IMR-90 (cell line): ENCODE data around the gene PLCH2. TPM values are rescaled to one million over a fixed set of nuclear protein-coding genes. Genes with fewer than 3 reads are reported as not detected.

Source experiments
- ATAC-seq: fragments of 200-7000 bp; cut with Tn5 transposase; 2 replicates; pipeline ENCODE4 v1.9.1; 2020; ENCODE audit warnings: low read depth, mild to moderate bottlenecking, moderate library complexity
- BruUV-seq: library from RNA; stranded (reverse); fragments of 400-500 nt; replicated peaks from 2 replicates; lab custom pipeline; 2021; lab: Mats Ljungman, UMichigan
- CTCF ChIA-PET: fragments of 300-600 bp; formaldehyde crosslinking; extraction: SDS; loops from one replicate; lab custom pipeline; 2021; ENCODE audit warnings: antibody characterized with exemption; lab: Yijun Ruan, JAX
- POLR2A ChIA-PET: fragments of 300-600 bp; sonication (Branson Sonifier 250); formaldehyde crosslinking; loops from one replicate; lab custom pipeline; 2022; ENCODE audit warnings: antibody characterized with exemption; ENCODE audit not compliant: unreplicated experiment; lab: Charles Lee
- DNase-seq: peaks from one replicate; pipeline ENCODE4 v3.0.0; 2013
- H2AFZ ChIP-seq: replicated peaks from 2 replicates; pipeline ENCODE3; 2013; ENCODE audit warnings: low read length, mild to moderate bottlenecking; ENCODE audit not compliant: poor library complexity
- H2AK5ac ChIP-seq: 2 replicates; pipeline ENCODE4 v1.6.1; 2013; ENCODE audit warnings: low read depth, low read length, inconsistent platforms
- H2AK9ac ChIP-seq: replicated peaks from 2 replicates; pipeline ENCODE3; 2013; ENCODE audit warnings: mild to moderate bottlenecking, low read depth, low read length, moderate library complexity; ENCODE audit not compliant: poor library complexity
- H2BK120ac ChIP-seq: 2 replicates; pipeline ENCODE4 v1.6.1; 2013; ENCODE audit warnings: low read depth, low read length, inconsistent platforms
- H2BK15ac ChIP-seq: 3 replicates; pipeline ENCODE4 v1.6.1; 2013; ENCODE audit warnings: low read depth, low read length, inconsistent platforms
- H2BK20ac ChIP-seq: 2 replicates; pipeline ENCODE4 v1.6.1; 2013; ENCODE audit warnings: low read depth, mild to moderate bottlenecking, inconsistent platforms, low read length, moderate library complexity
- H2BK5ac ChIP-seq: 2 replicates; pipeline ENCODE4 v1.6.1; 2013; ENCODE audit warnings: mild to moderate bottlenecking, low read depth, low read length, inconsistent platforms; ENCODE audit not compliant: poor library complexity, severe bottlenecking
- H3K14ac ChIP-seq: replicated peaks from 2 replicates; pipeline ENCODE4 v1.6.1; 2013; ENCODE audit warnings: low read depth, low read length, inconsistent platforms
- H3K18ac ChIP-seq: 2 replicates; pipeline ENCODE4 v1.6.1; 2013; ENCODE audit warnings: low read depth, low read length, control low read depth
- H3K23ac ChIP-seq: 2 replicates; pipeline ENCODE4 v1.6.1; 2013; ENCODE audit warnings: low read depth, low read length, inconsistent platforms
- H3K27ac ChIP-seq: 2 replicates; pipeline ENCODE4 v1.5.1; 2013; ENCODE audit warnings: mild to moderate bottlenecking, control low read depth, low read length; ENCODE audit not compliant: insufficient read depth
- H3K27me3 ChIP-seq: 2 replicates; pipeline ENCODE4 v1.6.1; 2013; ENCODE audit warnings: low read length; ENCODE audit not compliant: control insufficient read depth, insufficient read depth
- H3K36me3 ChIP-seq: 2 replicates; pipeline ENCODE4 v1.6.1; 2013; ENCODE audit warnings: low read length, mixed read lengths; ENCODE audit not compliant: control insufficient read depth, insufficient read depth
- H3K4ac ChIP-seq: 2 replicates; pipeline ENCODE4 v1.6.1; 2013; ENCODE audit warnings: low read depth, low read length, inconsistent platforms
- H3K4me1 ChIP-seq: 2 replicates; pipeline ENCODE4 v1.6.1; 2013; ENCODE audit warnings: low read length, mixed read lengths; ENCODE audit not compliant: control insufficient read depth, insufficient read depth
- H3K4me2 ChIP-seq: 2 replicates; pipeline ENCODE4 v1.6.1; 2013; ENCODE audit warnings: low read depth, mild to moderate bottlenecking, control low read depth, low read length, moderate library complexity
- H3K4me3 ChIP-seq: 2 replicates; pipeline ENCODE4 v1.5.1; 2013; ENCODE audit warnings: low read depth, mild to moderate bottlenecking, control low read depth, low read length, moderate library complexity; ENCODE audit not compliant: insufficient read depth
- H3K56ac ChIP-seq: 2 replicates; pipeline ENCODE4 v1.6.1; 2013; ENCODE audit warnings: low read length, inconsistent platforms; ENCODE audit not compliant: insufficient read depth; ENCODE audit errors: extremely low read depth
- H3K79me1 ChIP-seq, 2 experiments: 2 replicates each; pipeline ENCODE4 v1.6.1; 2013; ENCODE audit warnings: low read length in 2 of 2, inconsistent platforms in 1 of 2, low read depth in 1 of 2
- H3K9ac ChIP-seq: 2 replicates; pipeline ENCODE4 v1.6.1; 2013; ENCODE audit warnings: low read depth, low read length, control low read depth
- H3K9me1 ChIP-seq: 2 replicates; pipeline ENCODE4 v1.6.1; 2013; ENCODE audit warnings: low read length, inconsistent platforms; ENCODE audit not compliant: insufficient read depth
- H3K9me3 ChIP-seq: 2 replicates; pipeline ENCODE4 v1.6.1; 2013; ENCODE audit warnings: low read length; ENCODE audit not compliant: control insufficient read depth, insufficient read depth
- H4K20me1 ChIP-seq: 2 replicates; pipeline ENCODE4 v1.6.1; 2013; ENCODE audit warnings: low read length, inconsistent platforms; ENCODE audit not compliant: insufficient read depth
- H4K5ac ChIP-seq: 2 replicates; pipeline ENCODE4 v1.6.1; 2013; ENCODE audit warnings: mild to moderate bottlenecking, low read depth, low read length, control low read depth
- H4K8ac ChIP-seq, 2 experiments: 2 replicates each; pipeline ENCODE4 v1.6.1; 2013; ENCODE audit warnings: low read depth in 2 of 2, low read length in 2 of 2, control low read depth in 1 of 2, inconsistent platforms in 1 of 2
- H4K91ac ChIP-seq: 2 replicates; pipeline ENCODE4 v1.6.1; 2013; ENCODE audit warnings: low read depth, low read length, inconsistent platforms; ENCODE audit not compliant: insufficient read depth
- NFE2L2 ChIP-seq: fragments of 150-350 bp; IDR thresholded peaks from 2 replicates; pipeline ENCODE4 v1.6.1; 2016; ENCODE audit warnings: low read depth, mild to moderate bottlenecking, low read length
- WGBS, 2 experiments: methylation state at CpG; one replicate each; pipeline versions ENCODE4 v1.1.5 to v1.1.7; 2013; ENCODE audit warnings: missing lambda C conversion rate in 2 of 2; ENCODE audit not compliant: insufficient read length in 1 of 2; ENCODE audit errors: extremely low coverage in 2 of 2; 5-methylcytosine and 5-hydroxymethylcytosine counted together
- dilution Hi-C: fragments of 300-500 bp; cut with HindIII; formaldehyde crosslinking; loops from one replicate; pipeline ENCODE4 v1.14.3; 2018; ENCODE audit warnings: low sequenced_read_pairs; ENCODE audit not compliant: unreplicated experiment
- in situ Hi-C: fragments of 300-500 bp; cut with MboI; formaldehyde crosslinking; loops from 3 replicates; pipeline ENCODE4 v1.14.3; 2019; ENCODE audit warnings: low sequenced_read_pairs, inconsistent platforms, mixed read lengths
- intact Hi-C: fragments of 100-400 bp; cut with micrococcal nuclease; formaldehyde crosslinking; loops from 2 replicates; pipeline ENCODE4 v1.10.0; 2022
- polyA plus RNA-seq, 3 experiments: library from polyadenylated mRNA; depleted of rRNA; stranded (reverse); fragments of >200 nt; gene quantifications; 2 replicates each; pipeline ENCODE4 v1.2.3, GENCODE V29; 2012; ENCODE audit warnings: low replicate concordance in 1 of 3
- total RNA-seq: library from RNA; depleted of rRNA; stranded (reverse); fragments of >200 nt; gene quantifications from 2 replicates; pipeline ENCODE4 v1.2.3, GENCODE V29; 2012
- TF ChIP-seq, protein P1 (sequence below): fragments of 150-350 bp; IDR thresholded peaks from 2 replicates; pipeline ENCODE4 v1.6.1; 2016; ENCODE audit warnings: low read depth, mild to moderate bottlenecking, low read length, moderate library complexity, borderline replicate concordance

PLCH2 gene
- total and polyA plus RNA-seq, 2 of the 4 experiments (the other 2 are of a cell fraction), result 0.18 to 1.9 TPM

DNA sequence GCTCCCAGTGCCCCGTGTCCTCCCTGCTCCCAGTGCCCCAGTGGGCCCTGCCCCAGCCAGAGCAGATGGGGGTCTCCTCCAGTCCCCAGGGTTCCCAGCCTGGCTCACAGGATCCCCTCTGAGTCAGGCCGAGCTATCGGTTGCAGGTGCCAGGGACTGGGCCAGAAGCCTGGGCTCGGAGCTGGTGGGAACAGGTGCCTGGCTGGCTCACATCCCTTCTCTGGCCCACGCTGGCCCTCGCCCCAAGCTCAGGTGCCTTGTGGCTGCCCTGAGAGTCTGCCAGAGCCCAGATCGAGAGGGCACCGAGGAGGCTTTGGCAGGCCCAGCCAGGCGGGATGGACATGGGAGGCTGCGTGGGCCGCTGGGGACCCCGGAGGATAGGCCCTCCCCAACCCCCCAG, 18.9 kb downstream of the PLCH2 start:
- intact Hi-C loops (no loop called here), dilution Hi-C loops (no loop called here)
- CTCF ChIA-PET, result no interaction called here

More for the DNA sequence above, 18.9 kb downstream of the PLCH2 start:
- Histone ChIP-seq H3K27ac (no peak overlapping the region), H3K79me1 (no peaks in the 10 kb centered on the region), H2BK5ac (no peak overlapping the region), H2BK120ac (no peak overlapping the region), H3K18ac (no peak overlapping the region), H3K4me1 (no peaks in the 10 kb centered on the region), H2BK15ac (no peak overlapping the region), H3K14ac (no peak overlapping the region), H3K4me2 (no peak overlapping the region), H3K23ac (no peak overlapping the region), H2AFZ (no peak overlapping the region), H2AK9ac (no peak overlapping the region), H3K27me3 (peaks cover 12% of the 10 kb centered on the region; the same call in 1 of the 2 replicates), H3K4ac (no peak overlapping the region), H2AK5ac (no peak overlapping the region), H3K9me3 (no peaks in the 10 kb centered on the region), H3K9me1 (no peaks in the 10 kb centered on the region), H4K8ac (no peak overlapping the region), H4K91ac (no peak overlapping the region), H3K9ac (no peak overlapping the region), H3K36me3 (no peaks in the 10 kb centered on the region), H4K5ac (no peak overlapping the region), H3K56ac (no peak overlapping the region), H2BK20ac (no peak overlapping the region), H4K20me1 (no peaks in the 10 kb centered on the region; the same call in 1 of the 2 replicates), H3K4me3 (no peak overlapping the region)
- ATAC-seq (no peak), DNase-seq (no peak)
- no TSS peak for BruUV-seq
- POLR2A ChIA-PET, result no interaction called here
- WGBS, 2 experiments, result 81% methylated on average over 4 of the region's 12 CpGs; no CpG with 5 or more reads in 1 of the 2 experiments
- no peak for TF ChIP-seq NFE2L2
- TF ChIP-seq, protein P1, sequence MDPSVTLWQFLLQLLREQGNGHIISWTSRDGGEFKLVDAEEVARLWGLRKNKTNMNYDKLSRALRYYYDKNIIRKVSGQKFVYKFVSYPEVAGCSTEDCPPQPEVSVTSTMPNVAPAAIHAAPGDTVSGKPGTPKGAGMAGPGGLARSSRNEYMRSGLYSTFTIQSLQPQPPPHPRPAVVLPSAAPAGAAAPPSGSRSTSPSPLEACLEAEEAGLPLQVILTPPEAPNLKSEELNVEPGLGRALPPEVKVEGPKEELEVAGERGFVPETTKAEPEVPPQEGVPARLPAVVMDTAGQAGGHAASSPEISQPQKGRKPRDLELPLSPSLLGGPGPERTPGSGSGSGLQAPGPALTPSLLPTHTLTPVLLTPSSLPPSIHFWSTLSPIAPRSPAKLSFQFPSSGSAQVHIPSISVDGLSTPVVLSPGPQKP, result no peak
- in situ Hi-C loops, result no loop called here
